ENCODE data around the gene IPO5.
"Not testable (repeated sequence)": the region's sequence is repeated elsewhere in the genome, so short reads cannot be mapped to it uniquely, and the experiment has no call there.

IPO5 gene

GRCh38 chr13:97953376-97953970, at the start of gene IPO5:
TSS of gene IPO5 (plus strand) at chr13:97953675. CDS start at chr13:97976697, 23,022 bp downstream.
- DNase-seq = no peak

GRCh38 chr13:97904059-97904458, 49.4 kb upstream of the IPO5 start:
- no peak for DNase-seq

GRCh38 chr13:97905517-97905916, 48.0 kb upstream of the IPO5 start:
- no peak for DNase-seq

- DNase-seq = no peak
Observed at GRCh38 chr13:97911311-97912138, 42.0 kb upstream of the IPO5 start.

GRCh38 chr13:97912139-97912535, 41.3 kb upstream of the IPO5 start:
- DNase-seq = no peak

GRCh38 chr13:97913206-97913605, 40.3 kb upstream of the IPO5 start:
- DNase-seq = no peak

GRCh38 chr13:97914540-97914939, 38.9 kb upstream of the IPO5 start:
- no peak for DNase-seq

GRCh38 chr13:97921176-97921816, 32.2 kb upstream of the IPO5 start:
- DNase-seq = no peak

DNA sequence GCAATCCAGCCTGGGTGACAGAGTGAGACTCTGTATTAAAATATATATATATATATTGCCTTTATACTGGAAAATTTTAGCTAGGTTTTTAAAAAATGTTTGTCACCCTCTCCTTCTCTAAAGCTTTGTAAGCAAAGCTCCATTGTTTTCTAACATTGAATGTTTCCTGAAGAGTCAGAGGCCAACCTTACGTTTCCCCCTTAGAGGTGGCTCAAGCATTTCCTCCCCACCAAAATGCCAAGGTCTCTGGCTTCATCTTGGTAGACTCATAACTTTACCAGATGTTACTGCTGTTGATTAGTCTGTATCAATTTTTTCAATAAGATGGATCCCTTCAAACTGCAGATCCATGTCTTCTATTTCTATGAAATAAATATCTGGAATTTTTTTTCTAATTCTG, 25.2 kb upstream of the IPO5 start:
- no peak for DNase-seq

- no peak for DNase-seq
Observed at GRCh38 chr13:97932036-97932435, 21.4 kb upstream of the IPO5 start.

- DNase-seq = no peak
Observed at GRCh38 chr13:97932647-97933046, 20.8 kb upstream of the IPO5 start.

GRCh38 chr13:97933776-97934175, 19.7 kb upstream of the IPO5 start:
- no peak for DNase-seq

DNA sequence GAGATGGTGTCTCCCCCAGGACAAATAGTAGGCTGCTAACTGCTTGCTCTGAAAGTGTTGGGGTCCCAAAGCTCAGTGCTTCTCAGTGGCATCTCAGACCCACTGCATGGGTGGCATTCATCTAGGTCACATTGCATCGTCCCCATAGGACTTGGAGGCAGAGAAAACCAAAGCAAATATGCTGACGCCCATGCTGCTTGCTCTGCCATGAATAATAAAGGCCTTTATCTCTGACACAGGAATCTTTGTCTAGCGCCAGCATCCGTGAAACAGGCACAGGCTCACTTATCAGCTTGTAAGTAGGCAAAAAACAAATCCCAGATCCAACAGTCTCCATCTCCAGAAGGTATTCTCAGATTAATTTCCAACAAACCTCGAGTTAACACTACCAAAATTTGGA, 18.9 kb upstream of the IPO5 start:
- no peak for DNase-seq

- DNase-seq = no peak
Observed at GRCh38 chr13:97935071-97935470, 18.4 kb upstream of the IPO5 start.

- DNase-seq = no peak
Observed at GRCh38 chr13:97936036-97936435, 17.4 kb upstream of the IPO5 start.

- no peak for DNase-seq
Observed at GRCh38 chr13:97938706-97939475, 14.6 kb upstream of the IPO5 start.

- no peak for DNase-seq
Observed at GRCh38 chr13:97944396-97945029, 9.0 kb upstream of the IPO5 start.

GRCh38 chr13:97945342-97945741, 8.1 kb upstream of the IPO5 start:
- no peak for DNase-seq

- no peak for DNase-seq
Observed at GRCh38 chr13:97945792-97946419, 7.6 kb upstream of the IPO5 start.

GRCh38 chr13:97946951-97947588, 6.4 kb upstream of the IPO5 start:
- no peak for DNase-seq

DNA sequence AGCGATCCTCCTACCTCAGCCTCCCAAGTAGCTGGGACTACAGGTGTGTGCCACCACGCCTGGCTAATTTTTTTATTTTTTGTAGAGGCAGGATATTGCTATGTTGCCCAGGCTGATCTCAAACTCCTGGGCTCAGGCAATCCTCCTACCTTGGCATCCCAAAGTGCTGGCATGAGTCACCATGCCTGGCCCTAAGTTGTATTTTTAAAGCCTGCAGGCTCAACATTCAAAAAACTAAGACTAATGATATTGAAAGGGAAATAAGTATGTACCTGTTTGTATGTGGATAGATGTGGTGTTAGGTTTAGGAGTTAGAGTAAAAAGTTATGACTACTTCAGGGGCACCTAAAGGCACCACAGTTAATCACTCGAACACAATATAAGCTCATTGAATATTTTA, 5.4 kb upstream of the IPO5 start:
- DNase-seq = no peak

GRCh38 chr13:97949316-97949715, 4.2 kb upstream of the IPO5 start:
- DNase-seq = not testable (repeated sequence)
